Mucosa of descending colon (tissue), 3 donors: ENCODE measurements around the gene KIRREL2. TPM values are rescaled to one million over a fixed set of nuclear protein-coding genes. Genes with fewer than 3 reads are reported as not detected.

Experiments
- ATAC-seq: fragments of 200-7000 bp; cut with Tn5 transposase; one replicate; pipeline ENCODE4 v1.9.1; 2020; ENCODE audit warnings: mild to moderate bottlenecking, moderate library complexity
- DNase-seq, 3 donors: peaks; one replicate each; pipeline ENCODE4 v3.0.0-alpha.2; 2020
- H3K36me3 ChIP-seq: fragments of 200-600 bp; one replicate; pipeline ENCODE4 v1.8.0; 2021; ENCODE audit warnings: low read depth, mild to moderate bottlenecking
- H3K4me1 ChIP-seq: fragments of 200-600 bp; one replicate; pipeline ENCODE4 v1.8.0; 2021; ENCODE audit warnings: low read depth, mild to moderate bottlenecking
- H3K4me3 ChIP-seq: fragments of 200-600 bp; one replicate; pipeline ENCODE4 v1.8.0; 2021; ENCODE audit warnings: mild to moderate bottlenecking
- H3K9me3 ChIP-seq: fragments of 200-600 bp; one replicate; pipeline ENCODE4 v1.8.0; 2021; ENCODE audit warnings: mild to moderate bottlenecking
- intact Hi-C, 2 donors: fragments of 100-400 bp; cut with DNase I in 1 of 2; cut with micrococcal nuclease in 1 of 2; formaldehyde crosslinking; loops; one replicate each; pipeline versions ENCODE4 v1.11.0 to v1.11.1; 2022; cut with DNase I, micrococcal nuclease
- total RNA-seq, 3 donors: library from RNA; stranded (reverse); fragmentation: NEBNext Ultra II Directional in 2 of 3; extraction: Animal tissue kit (Norgen Biotek cat#: 25700) in 2 of 3; gene quantifications; one replicate each; pipeline versions ENCODE4 v1.2.1 to v1.2.4, GENCODE V29; 2021 to 2023
- TF ChIP-seq, protein P1 (sequence below): fragments of 200-600 bp; IDR thresholded peaks from one replicate; pipeline ENCODE4 v1.8.0; 2022; ENCODE audit warnings: antibody characterized with exemption, mild to moderate bottlenecking
- donor health status: DM: no; HTN: no; CAD: no; lungs with moderate emphysema.
- donor health status: DM: no; HTN: no; CAD: no.
- donor health status: DM: no; HTN: yes; CAD: no.

KIRREL2 gene
- total RNA-seq, 3 donors from 2014 or later = 0.09 TPM; not detected in 2

DNA sequence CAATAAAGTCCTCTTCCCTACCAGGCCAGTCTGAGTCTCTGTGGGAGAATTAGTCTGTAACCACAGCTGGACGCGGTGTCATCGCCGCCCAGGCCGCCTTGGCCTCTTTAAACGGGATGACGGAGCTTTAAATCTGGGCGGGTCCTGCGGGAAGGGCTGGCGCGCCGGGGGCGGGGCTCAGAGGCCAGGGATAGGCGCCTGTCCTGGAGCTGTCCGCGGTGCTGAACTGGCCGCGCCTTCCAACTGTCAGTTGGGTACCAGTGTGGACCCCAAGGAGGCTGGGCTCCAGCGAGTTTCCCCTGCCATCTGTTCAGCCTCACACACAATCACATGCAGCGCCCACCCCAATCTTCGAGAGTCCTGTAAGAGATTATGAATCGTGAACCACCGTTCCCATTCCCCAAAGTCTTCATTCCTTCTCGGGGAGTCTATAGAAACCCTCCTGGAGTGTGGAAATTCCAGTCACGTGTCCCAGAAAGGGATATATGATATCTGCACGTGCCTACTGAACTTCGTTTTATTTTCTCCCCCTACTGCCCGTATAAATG is 23.1 kb downstream of the KIRREL2 start:
- ATAC-seq (peak; percentile 98), DNase-seq (peak; percentile 89 to 96 (median 92))
- Histone ChIP-seq H3K4me3 (no peak overlapping the region), H3K4me1 (no peaks in the 10 kb centered on the region), H3K36me3 (no peaks in the 10 kb centered on the region), H3K9me3 (no peaks in the 10 kb centered on the region)
- TF ChIP-seq, protein P1, sequence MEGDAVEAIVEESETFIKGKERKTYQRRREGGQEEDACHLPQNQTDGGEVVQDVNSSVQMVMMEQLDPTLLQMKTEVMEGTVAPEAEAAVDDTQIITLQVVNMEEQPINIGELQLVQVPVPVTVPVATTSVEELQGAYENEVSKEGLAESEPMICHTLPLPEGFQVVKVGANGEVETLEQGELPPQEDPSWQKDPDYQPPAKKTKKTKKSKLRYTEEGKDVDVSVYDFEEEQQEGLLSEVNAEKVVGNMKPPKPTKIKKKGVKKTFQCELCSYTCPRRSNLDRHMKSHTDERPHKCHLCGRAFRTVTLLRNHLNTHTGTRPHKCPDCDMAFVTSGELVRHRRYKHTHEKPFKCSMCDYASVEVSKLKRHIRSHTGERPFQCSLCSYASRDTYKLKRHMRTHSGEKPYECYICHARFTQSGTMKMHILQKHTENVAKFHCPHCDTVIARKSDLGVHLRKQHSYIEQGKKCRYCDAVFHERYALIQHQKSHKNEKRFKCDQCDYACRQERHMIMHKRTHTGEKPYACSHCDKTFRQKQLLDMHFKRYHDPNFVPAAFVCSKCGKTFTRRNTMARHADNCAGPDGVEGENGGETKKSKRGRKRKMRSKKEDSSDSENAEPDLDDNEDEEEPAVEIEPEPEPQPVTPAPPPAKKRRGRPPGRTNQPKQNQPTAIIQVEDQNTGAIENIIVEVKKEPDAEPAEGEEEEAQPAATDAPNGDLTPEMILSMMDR = no peak
- intact Hi-C loops = loop anchor here (5.0 to 10.0 kb wide), 2 partner anchors 52 to 55 kb away; partner anchors contain the start of gene LRFN3 (in 1 of the 2)

DNA sequence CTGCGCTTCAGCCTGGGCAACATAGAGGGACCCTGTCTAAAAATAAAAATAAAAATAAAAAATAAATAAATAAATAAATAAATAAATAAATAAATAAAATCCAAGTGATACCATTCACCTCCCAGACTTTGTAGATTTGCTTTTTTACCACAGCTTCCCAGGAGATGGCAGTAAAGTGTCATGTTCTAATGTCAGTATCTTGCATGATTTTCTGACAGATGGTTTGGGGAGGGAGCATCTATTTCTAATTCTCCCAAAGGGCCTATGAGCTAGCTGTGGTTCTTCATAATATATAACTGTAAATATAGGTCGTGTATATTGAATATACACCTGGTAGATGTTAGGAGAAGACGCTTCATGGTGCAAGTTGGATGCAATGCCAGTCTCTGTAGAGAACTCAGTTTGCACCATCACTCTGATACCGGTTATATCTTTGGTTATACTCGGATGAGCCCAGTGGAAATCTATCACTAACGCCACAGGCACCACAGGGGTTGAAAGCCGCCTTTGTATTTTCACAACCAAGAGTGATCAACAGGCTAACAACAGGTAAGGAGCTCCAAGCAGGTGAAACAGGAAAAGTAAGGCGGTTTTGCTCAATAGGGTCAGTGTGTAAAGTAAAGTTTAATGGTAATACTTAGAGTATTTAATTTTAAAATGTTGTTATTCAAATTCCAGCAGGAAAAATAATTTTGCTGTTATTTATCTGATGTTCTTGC is 25.6 kb downstream of the KIRREL2 start:
- intact Hi-C loops = loop anchor here (5.0 to 10.0 kb wide), 2 partner anchors 50 to 53 kb away; partner anchors contain the start of gene LRFN3 (in 1 of the 2)

DNA sequence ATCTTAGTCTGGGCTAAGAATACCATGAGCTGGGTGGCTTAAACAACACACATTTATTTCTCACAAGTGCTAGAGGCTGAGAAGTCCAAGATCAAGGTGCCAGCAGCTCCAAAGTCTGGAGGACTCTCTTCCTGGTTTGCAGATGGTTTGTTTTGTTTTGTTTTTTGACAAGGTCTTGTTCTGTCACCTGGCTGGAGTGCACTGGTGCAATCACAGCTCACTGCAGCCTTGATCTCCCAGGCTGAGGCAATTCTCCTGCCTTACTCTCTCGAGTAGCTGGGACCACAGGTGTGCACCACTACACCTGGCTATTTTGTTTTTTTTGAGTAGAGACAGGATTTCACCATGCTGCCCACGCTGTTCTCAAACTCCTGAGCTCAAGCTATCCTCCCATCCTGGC is 27.2 kb downstream of the KIRREL2 start:
- no peaks in the 10 kb centered on the region for H3K4me1 ChIP-seq
- TF ChIP-seq, protein P1 = no peak
- no peak for ATAC-seq
- H3K9me3 ChIP-seq = no peaks in the 10 kb centered on the region
- no peak for DNase-seq
- no peaks in the 10 kb centered on the region for H3K36me3 ChIP-seq
- intact Hi-C loops = loop anchor here (5.0 to 10.0 kb wide), 2 partner anchors 48 to 51 kb away; partner anchors contain the start of gene LRFN3 (in 1 of the 2)
- no peak overlapping the region for H3K4me3 ChIP-seq

More for the DNA sequence above, 25.6 kb downstream of the KIRREL2 start:
- no peaks in the 10 kb centered on the region for H3K36me3 ChIP-seq
- no peaks in the 10 kb centered on the region for H3K4me1 ChIP-seq
- TF ChIP-seq, protein P1 = no peak
- H3K4me3 ChIP-seq = no peak overlapping the region
- DNase-seq = peak in 1 of 3 donors; percentile 83
- no peaks in the 10 kb centered on the region for H3K9me3 ChIP-seq
- peak; percentile 60 for ATAC-seq

DNA sequence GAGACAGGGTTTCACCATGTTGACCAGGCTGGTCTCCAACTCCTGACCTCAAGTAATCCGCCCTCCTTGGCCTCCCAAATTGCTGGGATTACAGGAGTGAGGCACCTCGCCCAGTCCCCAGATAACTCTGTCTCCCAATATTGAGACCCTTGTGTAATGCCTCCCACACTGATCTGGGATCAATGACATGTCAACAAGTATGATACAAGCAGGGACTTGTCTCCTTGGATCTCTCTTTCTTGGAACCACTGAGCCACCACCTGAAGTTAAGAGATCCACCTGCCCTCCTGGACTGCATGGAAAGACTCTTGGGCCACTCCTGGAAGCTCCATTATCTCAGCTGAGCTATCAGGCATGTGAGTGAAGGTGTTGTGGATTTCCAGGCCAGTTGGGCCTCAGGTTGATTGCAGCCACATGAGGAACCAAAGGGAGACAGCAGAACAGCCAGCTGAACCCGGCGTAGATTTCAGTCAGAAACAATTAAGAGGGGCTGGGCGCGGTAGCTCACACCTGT is 28.6 kb downstream of the KIRREL2 start:
- ATAC-seq (no peak), DNase-seq (no peak)
- intact Hi-C loops = loop anchor here in 1 of 2 donors (10.0 kb wide), 1 partner anchor 50 kb away; the partner anchor contains the start of gene LRFN3
- no peak overlapping the region for H3K4me3 ChIP-seq
- TF ChIP-seq, protein P1 = no peak
- no peaks in the 10 kb centered on the region for H3K9me3 ChIP-seq
- H3K36me3 ChIP-seq = no peaks in the 10 kb centered on the region
- no peaks in the 10 kb centered on the region for H3K4me1 ChIP-seq

DNA sequence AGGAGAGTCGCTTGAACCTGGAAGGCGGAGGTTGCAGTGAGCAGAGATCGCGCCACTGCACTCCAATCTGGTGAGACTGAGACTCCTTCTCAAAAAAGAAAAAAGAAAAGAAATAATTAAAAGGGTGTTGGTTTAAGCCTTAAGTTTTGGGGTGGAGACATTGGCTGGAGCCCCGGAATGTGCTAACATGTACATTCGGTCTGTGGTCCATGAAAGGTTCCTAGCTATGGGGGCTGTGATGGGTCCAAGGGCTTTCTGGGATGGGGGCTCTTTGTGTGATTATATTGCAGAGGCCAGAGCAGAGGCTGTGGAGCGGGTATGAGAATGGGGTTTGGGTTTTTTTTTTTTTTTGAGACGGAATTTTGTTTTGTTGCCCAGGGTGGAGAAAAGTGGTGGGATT is 29.2 kb downstream of the KIRREL2 start:
- intact Hi-C loops = loop anchor here in 1 of 2 donors (10.0 kb wide), 1 partner anchor 49 kb away; the partner anchor contains the start of gene LRFN3
- no peaks in the 10 kb centered on the region for H3K36me3 ChIP-seq
- no peak overlapping the region for H3K4me3 ChIP-seq
- no peak for ATAC-seq
- no peaks in the 10 kb centered on the region for H3K4me1 ChIP-seq
- H3K9me3 ChIP-seq = no peaks in the 10 kb centered on the region
- TF ChIP-seq, protein P1 = no peak
- no peak for DNase-seq
